ENCODE results near the gene CUX1. TPM values are rescaled to one million over a fixed set of nuclear protein-coding genes. Genes with fewer than 3 reads are reported as not detected.
A peak's percentile ranks its signal among the peaks of the same experiment; 100 is the strongest.
"Not testable (repeated sequence)": the region's sequence is repeated elsewhere in the genome, so short reads cannot be mapped to it uniquely, and the experiment has no call there.

The CUX1 gene
- total RNA-seq, 1 donor from 2014 or later, result 156 TPM

DNA sequence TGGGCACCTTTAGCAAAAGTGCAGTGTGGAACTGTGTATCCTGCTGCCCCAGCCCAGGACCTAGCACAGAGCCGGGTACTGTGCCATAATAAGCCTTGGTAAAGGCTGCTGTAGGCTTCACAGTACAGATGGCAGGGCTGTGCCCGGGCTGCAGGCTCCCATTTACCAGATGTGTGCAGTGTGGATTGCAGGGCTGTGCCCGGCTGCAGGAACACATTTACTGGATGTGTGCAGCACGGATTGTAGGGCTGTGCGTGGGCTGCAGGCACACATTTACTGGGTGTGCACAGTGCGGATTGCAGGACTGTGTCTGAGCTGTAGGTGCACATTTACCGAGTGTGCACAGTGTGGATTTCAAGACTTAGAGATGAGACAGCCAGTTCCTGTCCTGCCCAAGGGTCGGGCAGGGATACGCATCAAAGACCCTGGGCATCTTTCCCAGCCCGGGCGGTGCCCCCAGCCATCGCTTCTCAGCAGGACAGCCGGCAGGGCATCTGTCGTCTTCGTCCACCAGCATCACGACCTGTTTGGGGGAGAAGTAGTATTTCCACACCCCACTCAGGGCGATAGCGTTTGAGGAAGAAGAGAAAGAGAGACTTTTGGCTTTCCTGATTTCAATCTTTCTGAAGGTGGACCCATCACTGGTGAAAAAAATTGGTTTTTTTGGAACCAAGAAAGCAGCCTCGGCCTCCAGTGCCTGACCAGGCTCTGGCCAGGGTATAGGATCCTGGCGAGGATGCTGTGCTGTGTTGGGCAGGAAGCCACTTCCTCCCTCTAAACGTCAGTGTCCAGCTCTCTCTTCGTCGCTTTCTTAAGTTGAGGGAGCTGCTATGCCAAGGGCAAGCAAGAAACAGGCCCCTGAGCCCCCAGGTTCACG lies 180.8 kb downstream of the CUX1 start:
- intact Hi-C loops (cut with DNase I), result no loop called here
- DNase-seq (ENCODE audit: low spot score) (no peak), ATAC-seq (peak; percentile 20)

DNA sequence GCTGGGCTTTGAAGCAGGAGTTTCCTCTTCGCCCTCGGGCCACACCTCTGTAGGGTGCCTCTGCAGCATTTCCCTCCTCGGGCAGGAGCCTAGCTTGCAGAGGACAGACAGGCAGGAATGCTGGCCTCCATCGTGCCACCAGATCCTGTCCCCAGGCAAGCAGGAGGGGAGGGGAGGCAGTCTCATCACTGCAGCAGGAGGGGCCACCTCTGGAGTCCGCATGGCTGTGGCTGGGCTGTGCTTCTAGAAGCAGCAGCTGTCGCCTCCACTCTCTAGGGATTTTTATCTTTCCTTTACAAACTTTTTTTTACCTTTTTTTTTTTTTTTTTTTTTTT lies 181.4 kb downstream of the CUX1 start:
- DNase-seq (ENCODE audit: low spot score) (no peak), ATAC-seq (no peak)
- intact Hi-C loops (cut with DNase I), result no loop called here

DNA sequence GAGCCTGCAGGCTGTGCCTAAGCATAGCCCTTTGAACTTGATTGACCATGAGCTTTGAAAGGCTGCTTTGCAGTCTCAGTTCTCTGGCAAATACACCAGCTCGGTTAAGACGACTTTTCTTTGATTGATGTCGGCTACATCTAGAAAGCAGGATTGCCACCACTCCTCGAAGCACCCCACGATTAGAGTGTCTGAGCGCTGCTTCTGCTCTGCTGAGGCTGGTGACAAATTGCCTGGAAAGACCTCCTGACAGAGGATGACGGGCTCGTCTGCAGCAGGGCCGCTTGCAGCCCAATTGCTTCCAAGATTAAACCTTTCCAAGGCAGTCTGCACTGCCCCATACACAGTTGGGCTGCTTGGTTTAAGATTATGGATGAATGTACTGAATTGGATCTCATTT lies 182.0 kb downstream of the CUX1 start:
- ATAC-seq, result no peak
- intact Hi-C loops (cut with DNase I), result no loop called here
- DNase-seq (ENCODE audit: low spot score), result no peak

DNA sequence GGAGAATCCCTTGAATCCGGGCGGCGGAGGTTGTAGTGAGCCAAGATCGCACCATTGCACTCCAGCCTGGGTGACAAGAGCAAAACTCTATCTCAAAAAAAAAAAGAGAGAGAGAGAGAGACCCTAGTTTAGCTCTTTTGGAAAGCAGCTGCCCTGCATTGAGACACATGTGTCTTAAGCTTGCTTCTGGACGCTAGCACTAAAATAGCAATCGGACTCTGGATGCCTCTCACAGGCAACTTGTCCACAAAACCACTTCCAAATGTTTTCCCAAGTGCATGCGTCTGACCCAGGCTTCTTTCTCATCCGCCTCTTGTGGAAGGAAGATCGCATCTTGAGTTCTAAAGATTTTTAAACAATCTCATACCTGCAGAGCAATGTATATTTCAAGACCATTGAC lies 182.7 kb downstream of the CUX1 start:
- intact Hi-C loops (cut with DNase I), result no loop called here
- ATAC-seq, result peak; percentile 47
- DNase-seq (ENCODE audit: low spot score), result no peak

DNA sequence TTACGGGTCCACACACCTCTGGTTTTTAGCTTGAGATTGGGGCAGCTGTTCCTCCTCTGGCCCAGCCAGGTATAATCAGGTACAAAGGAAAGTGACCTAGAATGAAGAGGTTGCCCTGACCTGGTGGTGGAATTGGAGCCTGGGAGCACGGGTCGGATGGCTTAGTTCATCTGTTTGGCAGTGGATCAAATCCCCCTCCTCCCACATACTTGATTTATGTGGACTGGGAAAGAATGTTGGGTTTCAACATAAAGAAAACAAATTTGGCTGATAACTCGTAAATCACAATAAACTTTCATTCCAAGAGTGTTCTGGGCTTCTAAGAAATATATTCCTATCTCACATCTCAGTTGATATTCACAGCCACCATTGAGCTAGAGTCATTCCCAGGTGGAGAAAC lies 186.8 kb downstream of the CUX1 start:
- no peak for DNase-seq (ENCODE audit: low spot score)
- no peak for ATAC-seq
- intact Hi-C loops (cut with DNase I), result no loop called here

DNA sequence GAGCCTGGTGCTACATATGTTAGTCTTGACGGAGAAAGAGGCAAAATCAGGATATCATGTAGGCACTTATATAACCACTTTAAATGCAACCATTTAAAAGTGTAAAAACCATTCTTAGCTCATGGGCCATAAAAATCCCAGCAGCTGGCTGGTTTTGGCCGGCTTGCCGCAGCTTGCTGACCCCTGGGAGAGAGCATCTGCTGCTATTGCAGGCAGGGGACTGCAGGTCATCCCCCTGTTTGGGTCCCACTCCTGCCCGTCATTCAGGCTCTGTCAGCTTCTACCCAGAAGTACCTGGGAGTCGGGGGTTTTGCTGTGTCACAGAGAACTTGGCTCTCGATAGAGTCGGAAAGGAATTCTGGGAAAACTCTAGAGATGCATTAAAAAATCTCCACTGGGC lies 187.4 kb downstream of the CUX1 start:
- intact Hi-C loops (cut with DNase I), result no loop called here
- DNase-seq (ENCODE audit: low spot score) (no peak), ATAC-seq (peak; percentile 48)

DNA sequence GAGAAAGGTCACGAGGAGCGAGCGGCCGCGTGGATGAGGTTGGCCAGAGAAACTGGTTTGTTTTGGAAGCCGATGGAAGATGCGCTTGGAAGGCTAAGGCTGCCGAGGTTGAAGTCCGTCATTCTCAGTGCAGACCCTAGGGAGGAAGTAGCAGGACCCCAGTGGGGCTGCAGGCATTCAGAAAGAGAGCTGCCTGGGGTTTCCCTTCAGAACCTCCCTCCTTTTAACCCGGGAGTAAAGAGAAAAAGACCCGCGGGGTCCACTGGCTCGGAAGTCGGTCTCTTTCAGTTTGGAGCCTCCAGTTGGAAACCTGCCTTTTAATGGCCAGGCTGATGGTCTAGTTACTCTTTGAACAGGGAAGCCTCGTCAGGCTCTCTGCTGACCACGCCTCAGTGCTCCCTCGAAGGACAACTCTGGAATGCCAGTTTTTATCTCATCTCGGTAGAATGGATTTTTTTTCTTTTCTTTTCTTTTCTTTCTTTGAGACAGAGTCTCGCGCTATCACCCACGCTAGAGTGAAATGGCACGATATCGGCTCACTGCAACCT lies 188.6 kb downstream of the CUX1 start:
- intact Hi-C loops (cut with DNase I), result no loop called here
- DNase-seq (ENCODE audit: low spot score) (no peak), ATAC-seq (no peak)

DNA sequence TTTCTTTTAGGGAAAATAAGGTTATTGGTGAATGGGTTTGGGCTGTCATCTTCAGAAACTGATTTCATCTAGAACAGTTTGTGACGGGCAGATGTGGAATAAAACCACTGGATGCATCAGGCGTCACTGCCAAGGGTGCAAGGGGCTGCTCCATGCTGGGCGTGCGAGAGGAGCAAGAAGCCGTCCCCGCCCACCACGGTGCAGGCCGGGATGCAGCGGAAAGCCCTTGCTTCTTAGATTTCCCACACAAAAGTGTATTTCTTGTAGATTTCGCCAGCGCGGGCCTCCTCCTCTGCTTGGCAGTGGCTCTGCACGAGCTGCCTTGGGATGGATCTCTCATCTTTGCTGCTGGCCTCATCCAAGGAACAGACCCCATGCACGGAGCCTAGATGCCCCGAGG lies 189.3 kb downstream of the CUX1 start:
- DNase-seq (ENCODE audit: low spot score) (no peak), ATAC-seq (no peak)
- intact Hi-C loops (cut with DNase I), result no loop called here

DNA sequence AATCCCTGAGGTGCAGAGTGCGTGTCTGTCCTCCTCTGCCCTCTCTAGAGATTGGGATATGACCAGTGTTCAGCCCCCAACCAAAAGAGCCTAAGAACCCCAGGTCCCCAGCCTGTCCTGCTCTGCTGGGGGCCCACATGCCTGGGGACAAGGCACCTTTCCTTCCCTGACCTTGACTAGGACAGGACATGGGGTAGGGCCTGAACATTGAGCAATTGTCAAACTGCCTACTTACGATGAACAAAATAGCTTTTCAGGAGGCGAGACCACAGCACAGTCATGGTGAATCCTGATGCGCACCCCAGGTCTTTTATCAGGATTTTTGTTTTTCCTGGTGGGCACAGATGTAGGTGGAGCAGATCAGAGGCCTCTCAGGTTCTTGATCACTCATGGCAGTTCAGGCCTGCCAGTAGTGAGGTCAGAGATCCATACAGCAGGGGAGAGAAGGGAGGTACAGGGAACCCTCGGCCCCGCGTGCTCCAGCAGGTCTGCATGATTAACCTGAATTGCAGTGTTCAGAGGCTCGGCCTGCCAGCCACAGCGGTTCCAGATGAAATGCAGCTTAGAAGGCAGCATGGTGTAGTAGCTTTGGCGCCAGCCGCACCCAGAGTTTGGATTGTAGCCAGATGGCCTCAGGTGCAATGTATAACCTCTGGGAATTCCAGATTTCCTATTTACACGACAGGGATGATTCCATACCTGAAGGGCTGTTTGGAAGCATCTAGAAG lies 191.3 kb downstream of the CUX1 start:
- intact Hi-C loops (cut with DNase I), result no loop called here
- DNase-seq (ENCODE audit: low spot score) (no peak), ATAC-seq (no peak)

DNA sequence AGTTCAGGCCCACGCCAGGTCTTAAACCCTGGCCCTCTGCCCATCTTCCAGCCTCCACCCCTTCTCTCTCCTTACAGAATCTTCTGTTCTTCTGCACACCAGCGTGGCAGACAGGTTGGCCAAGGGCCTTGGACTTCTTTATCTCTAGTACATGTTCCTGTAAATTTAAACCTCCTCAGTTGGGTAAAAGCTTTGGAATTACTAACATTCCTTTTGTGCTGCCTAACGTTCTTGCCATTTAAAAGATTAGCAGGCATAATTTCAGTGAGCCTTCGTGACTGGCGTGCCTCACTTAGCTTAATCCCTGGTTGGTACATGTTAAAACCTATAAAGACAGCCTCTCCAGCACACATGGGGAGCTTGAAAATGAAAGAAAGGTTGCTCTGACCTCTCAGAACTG lies 192.2 kb downstream of the CUX1 start:
- no peak for ATAC-seq
- no peak for DNase-seq (ENCODE audit: low spot score)
- intact Hi-C loops (cut with DNase I), result no loop called here

DNA sequence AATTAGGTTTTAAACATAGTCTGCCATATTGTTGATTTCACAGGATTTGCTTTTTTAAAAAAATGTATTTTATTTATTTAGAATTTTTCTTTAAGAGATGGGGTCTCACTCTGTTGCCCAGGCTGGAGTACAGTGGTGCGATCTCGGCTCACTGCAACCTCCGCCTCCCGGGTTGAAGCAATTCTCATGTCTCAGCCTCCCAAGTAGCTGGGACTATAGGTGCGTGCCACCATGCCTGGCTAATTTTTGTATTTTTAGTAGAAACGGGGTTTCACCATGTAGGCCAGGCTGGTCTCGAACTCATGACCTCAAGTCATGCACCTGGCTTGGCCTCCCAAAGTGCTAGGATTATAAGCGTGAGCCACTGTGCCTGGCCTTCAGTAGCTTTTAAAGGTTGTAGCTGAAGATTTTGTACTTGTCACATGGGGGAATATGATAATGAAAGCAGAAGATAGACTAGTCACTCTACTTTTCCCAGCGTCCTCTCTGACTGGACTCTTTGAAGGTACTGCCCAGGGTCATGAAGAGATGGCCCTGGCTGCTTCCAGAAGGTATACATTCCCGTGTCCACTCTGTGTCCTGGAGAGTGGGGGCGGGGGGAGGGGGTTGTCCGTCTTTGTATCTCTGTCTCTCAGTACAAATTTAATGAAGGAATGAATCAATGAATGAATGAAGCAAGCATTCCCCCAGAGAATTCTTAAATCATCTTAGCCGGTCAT lies 194.8 kb downstream of the CUX1 start:
- ATAC-seq; DNase-seq (ENCODE audit: low spot score); intact Hi-C loops (cut with DNase I): not testable (repeated sequence)

DNA sequence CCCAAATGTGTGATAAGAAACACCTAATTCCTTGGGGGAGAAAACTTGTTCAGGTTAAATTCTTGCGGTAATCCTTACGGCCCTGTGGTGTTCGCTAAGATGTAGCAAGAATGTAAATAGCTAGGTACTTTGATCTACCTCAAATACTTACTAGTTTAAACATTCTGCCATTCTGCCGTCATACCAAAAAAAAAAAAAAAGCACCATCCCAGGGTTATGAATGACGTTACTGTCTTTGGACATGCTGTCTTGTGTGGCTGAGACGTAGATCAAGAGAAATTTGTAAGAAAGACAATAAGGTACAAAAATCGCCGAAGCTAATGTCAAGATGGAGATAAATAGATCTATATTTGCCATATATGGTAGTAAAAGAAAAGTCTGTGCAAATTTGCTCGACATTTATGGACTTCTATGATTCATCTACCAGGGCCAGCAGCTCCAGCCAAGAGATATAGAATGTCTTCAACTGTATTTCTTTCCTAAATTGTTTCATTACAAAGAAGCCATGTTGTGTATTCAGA lies 195.6 kb downstream of the CUX1 start:
- DNase-seq (ENCODE audit: low spot score) (no peak), ATAC-seq (no peak)
- intact Hi-C loops (cut with DNase I), result no loop called here

DNA sequence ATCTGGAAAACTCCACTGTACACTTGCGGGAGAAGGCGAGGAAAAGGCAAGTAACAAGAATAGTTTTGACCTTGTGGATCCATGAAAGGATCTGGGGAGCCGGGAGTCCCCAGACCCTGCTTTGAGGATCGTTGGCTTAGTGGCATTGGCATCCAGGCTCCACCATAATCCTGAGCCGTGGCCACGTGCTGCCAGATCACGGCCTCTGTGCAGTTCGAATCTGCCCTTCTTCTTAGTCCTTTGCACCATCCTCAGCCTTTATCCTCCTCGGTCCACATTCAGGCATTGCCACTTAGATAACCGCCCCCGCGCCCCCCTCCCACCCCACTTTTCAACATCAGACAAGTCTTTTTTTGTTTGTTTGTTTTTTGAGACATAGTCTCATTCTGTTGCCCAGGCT lies 201.4 kb downstream of the CUX1 start:
- ATAC-seq, result no peak
- intact Hi-C loops (cut with DNase I), result no loop called here
- no peak for DNase-seq (ENCODE audit: low spot score)

DNA sequence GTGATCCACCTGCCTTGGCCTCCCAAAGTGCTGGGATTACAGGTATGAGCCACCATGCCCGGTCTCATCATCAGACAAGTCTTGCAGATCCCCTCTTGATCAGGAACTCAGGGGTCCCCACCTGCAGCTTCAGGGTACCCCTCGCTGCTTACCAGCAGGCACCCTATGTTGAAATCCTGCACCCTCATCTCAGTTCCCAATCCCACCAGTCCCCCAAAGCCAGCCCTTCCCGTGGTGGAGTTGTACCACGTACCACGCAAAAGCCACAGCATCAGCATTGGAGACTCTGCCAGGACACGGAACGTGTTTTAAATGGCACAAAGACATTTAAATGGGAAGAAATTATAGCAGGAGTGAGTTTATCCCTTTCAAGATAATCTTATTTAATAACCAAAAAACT lies 202.0 kb downstream of the CUX1 start:
- intact Hi-C loops (cut with DNase I), result no loop called here
- no peak for ATAC-seq
- DNase-seq (ENCODE audit: low spot score), result no peak

DNA sequence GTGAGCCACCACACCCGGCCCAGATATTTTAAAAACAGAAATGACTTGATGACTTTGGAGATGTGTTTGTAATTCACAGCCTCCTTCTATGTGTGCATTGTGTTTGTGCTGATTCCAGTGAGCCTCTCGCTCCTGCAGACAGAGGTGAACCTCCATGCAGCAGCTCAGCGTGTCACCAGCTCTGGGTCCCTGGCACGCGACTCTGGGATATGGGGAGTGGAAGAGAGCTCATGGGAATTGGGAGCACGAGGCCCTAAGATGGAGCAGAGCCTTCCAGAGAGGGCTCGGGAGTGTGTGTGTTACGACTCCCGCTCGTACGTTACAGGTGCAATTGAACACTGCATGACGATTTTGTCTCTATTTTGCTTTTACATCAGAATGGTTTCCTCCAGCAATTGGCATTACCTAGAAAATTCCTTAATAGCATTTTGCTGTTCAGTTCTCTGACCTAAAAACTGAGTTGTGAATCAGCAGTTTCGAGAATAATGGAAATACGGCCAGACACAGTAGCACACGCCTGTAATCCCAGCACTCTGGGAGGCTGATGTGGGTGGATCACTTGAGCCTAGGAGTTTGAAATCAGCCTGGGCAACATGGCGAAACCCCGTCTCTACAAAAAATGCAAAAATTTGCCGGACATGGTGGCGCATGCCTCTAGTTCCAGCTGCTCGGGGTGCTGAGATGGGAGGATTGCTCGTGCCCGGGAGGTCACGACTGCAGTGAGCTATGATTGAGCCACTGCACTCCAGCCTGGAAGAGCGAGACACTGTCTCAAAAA lies 204.6 kb downstream of the CUX1 start:
- DNase-seq (ENCODE audit: low spot score), result no peak
- intact Hi-C loops (cut with DNase I), result no loop called here
- ATAC-seq, result no peak

DNA sequence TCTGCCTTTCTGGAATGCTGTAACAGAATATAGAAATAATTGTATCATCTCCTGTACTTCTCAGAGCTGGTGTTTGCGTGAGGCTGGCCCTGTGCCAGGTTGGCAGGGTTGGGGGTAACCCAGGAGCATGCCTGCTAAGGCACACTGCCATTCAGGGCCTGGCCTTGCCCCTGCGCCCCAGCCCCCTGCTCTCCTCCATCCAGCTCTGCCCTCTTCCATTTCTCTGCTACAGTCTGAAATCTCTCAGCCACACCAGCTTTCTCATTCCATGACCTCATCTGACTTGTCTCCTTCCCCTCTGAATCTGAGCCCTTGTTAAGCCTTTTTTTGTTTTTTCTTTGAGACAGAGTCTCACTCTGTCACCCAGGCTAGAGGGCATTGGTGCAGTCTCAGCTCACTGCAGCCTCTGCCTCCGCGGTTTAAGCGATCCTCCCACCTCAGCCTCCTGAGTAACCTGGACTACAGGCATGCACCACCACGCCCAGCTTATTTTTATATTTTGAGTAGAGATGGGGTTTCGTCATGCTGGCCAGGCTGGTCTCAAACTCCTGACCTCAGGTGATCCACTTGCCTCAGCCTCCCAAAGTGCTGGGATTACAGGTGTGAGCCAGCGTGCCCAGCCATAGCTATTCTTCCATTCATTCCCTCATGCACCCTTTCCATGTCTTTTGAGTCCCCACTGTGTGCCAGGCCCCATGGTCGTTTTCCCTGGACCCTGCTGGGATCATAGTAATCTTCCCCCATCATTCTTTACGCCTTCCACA lies 206.8 kb downstream of the CUX1 start:
- DNase-seq (ENCODE audit: low spot score) (no peak), ATAC-seq (no peak)
- intact Hi-C loops (cut with DNase I), result no loop called here

DNA sequence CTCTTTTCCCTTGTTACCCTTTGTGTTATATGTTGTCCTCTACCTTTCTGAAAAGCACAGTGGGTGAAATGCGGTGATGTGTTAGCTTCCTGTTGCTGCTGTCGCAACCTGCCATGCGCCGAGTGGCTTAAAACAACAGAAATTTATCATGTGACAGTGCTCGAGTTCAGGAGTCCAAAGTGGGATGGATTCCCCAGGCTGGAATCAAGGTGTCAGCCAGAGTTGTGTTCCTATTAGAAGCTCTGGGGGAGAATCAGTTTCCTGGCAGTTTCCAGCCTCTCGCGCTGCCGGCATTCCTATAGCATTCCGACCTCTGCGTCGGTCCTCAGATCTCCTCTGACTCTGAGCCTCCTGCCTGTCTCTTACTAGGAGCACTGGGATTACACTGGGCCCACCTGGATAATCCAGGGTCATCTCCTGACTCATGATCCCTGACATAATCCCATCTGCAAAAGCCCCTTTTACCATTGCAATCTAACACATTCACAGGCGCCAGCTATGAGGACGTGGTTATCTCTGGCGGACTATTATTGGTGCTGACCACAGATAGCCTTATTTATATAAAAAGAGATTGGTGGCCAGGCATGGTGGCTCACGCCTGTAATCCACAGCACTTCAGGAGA lies 207.5 kb downstream of the CUX1 start:
- ATAC-seq (no peak), DNase-seq (ENCODE audit: low spot score) (no peak)
- intact Hi-C loops (cut with DNase I), result no loop called here

DNA sequence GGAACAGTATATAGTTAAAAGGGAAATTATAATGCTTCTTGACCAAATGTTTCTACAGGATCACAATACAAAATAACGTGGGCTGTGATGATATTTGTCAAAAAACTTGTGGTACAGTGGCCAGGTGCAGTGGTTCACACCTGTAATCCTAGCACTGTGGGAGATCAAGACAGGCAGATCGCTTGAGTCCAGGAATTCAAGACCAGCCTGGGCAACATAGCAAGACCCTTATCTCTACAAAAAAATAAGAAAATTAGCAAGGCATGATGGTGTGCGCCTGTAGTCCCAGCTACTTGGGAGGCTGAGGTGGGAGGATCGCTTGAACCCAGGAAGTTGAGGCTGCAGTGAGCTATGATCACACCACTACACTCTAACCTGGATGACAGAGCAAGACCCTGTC lies 208.4 kb downstream of the CUX1 start:
- DNase-seq (ENCODE audit: low spot score); ATAC-seq; intact Hi-C loops (cut with DNase I): not testable (repeated sequence)

Measured in sciatic nerve (tissue), 2 donors.